Lower leg skin (tissue), 3 donors: ENCODE data around the gene TMOD2.

Experiments used
- POLR2A ChIP-seq, 2 donors: fragments of 450-650 bp; IDR thresholded peaks; one replicate each; pipeline ENCODE4 v1.6.1; 2016 to 2017; ENCODE audit warnings: antibody characterized with exemption in 2 of 2, mild to moderate bottlenecking in 1 of 2, moderate library complexity in 1 of 2
- TF ChIP-seq, protein P1 (sequence below), 3 donors: fragments of 450-650 bp; IDR thresholded peaks; one replicate each; pipeline ENCODE4 v1.5.1; 2016; ENCODE audit warnings: antibody characterized with exemption in 3 of 3, mild to moderate bottlenecking in 3 of 3, moderate library complexity in 2 of 3

DNA sequence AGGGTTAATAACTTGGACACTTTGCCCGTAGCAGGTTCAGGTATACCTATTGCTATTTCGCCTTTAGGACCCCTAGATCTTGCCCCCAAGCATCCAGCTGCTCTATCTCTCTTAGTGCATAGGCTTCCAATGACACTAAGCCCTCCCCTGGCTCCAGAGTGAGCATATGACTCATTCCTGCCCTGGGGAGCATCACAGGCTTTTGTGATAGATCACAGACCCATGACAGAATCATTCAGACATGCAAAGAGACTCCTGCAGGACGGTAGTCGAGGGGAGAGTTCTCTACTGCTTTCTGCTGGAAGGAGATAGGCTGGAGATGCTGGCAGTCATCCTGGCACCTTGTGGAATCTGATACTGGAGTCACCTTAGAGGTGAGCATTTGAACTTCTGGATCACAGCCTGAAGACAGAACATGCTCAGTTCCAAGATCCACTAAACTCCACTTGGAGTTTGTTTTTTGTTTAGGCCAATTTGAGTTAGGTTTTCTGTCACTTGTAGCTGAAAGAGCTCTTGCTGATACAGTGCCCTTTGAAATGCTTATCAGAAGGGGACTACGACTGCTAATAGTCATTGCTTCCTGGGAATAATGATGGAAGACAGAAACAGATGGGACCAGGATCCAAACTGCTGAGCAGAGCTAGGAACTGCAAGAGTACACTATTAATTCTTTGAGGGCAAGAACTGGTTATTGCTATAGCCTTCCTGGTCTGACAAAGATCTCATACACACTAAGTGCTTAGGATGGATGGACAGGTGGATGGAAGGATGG is 24.9 kb upstream of the TMOD2 start:
- no peak for TF ChIP-seq POLR2A (IDR thresholded peaks at IDR 0.05)
- TF ChIP-seq, protein P1, sequence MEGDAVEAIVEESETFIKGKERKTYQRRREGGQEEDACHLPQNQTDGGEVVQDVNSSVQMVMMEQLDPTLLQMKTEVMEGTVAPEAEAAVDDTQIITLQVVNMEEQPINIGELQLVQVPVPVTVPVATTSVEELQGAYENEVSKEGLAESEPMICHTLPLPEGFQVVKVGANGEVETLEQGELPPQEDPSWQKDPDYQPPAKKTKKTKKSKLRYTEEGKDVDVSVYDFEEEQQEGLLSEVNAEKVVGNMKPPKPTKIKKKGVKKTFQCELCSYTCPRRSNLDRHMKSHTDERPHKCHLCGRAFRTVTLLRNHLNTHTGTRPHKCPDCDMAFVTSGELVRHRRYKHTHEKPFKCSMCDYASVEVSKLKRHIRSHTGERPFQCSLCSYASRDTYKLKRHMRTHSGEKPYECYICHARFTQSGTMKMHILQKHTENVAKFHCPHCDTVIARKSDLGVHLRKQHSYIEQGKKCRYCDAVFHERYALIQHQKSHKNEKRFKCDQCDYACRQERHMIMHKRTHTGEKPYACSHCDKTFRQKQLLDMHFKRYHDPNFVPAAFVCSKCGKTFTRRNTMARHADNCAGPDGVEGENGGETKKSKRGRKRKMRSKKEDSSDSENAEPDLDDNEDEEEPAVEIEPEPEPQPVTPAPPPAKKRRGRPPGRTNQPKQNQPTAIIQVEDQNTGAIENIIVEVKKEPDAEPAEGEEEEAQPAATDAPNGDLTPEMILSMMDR (IDR thresholded peaks at IDR 0.05) = no peak
